Glomerular visceral epithelial cell (primary cell): ENCODE measurements around the gene EEA1.

Source experiments
- DNase-seq: peaks from one replicate; pipeline ENCODE4 v3.0.0-alpha.2; 2016; ENCODE audit errors: extremely low spot score

The EEA1 gene

DNA sequence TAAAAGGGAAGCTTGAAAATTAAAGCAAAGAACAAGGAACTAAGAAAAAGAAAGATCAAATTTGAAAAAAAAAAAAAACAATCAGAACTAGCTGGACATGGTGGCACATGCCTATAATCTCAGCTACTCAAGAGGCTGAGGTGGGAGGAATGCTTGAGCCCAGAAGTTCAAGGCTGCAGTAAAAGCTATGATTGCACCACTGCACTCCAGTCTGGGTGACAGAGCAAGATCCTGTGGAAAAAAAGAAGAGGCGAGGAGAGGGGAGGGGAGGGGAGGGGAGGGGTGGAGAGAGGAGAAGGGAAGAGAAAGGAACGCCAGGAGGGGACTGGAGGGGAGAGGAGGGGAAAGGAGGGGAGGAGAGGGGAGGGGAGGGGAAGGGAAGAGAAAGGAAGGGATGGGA lies 43.0 kb downstream of the EEA1 start:
- no peak for DNase-seq

DNA sequence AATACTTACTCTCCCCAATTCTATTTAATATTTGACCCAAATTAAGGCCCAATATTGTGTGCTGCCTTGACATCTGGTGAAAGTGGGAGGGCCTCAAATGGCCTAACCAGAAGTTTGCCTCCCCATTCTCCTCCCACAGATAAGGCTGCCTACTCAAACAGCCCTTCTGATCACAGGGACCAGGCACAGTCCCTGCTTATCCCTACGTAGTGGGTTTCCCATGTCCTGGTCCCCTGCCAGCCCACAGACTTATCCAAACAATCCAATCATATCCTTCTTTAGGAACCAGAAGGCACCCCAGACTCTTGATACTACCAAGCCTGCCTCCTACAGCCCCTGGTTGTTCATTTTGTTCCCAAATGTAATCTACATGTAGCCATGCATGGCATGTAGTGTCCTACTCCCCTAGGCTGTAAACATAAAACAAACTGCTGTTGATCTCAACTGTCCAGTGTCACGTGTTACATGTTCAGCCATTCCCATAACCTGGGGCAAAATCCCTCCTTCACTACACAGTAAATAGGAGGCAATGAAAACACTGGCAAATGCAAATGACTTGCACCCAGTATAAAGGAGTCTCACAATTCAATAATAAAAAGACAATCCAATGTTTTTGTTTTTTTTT lies 49.3 kb downstream of the EEA1 start:
- no peak for DNase-seq

DNA sequence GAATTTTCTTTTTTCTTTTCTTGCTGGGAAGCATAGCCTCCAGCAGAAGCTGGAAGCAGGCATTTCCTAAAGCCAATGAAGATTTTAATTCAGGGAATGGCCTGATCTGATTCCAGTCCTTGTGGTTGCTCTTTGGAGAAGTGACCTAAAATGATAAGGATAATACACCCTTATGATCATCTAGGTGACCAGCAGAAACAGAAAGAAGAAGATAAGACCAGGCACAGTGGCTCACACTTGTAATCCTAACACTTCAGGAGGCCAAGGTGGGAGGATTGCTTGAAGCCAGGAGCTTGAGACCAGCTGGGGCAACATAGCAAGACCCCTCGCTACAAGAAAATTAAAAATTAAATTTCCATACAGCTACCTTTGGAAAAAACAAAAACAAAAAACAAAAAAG lies 51.2 kb downstream of the EEA1 start:
- DNase-seq: no peak

DNA sequence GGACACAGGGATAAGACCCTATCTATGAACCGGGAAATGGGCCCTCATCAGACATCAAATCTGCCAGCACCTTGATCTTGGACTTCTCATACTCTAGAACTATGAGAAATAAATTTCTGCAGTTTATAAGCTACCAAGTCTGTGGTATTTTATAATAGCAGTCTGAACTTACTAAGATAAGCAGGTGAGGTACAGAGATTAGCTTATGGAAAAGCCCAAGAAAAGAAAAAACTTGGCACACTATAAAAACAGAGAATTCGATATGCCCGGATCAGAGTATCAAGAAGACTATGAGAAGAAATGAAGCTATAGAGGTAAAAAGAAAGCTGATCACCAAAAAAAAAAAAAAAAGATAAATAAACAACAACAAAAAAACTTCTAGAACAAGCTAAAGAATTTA lies 52.6 kb downstream of the EEA1 start:
- DNase-seq: no peak

DNA sequence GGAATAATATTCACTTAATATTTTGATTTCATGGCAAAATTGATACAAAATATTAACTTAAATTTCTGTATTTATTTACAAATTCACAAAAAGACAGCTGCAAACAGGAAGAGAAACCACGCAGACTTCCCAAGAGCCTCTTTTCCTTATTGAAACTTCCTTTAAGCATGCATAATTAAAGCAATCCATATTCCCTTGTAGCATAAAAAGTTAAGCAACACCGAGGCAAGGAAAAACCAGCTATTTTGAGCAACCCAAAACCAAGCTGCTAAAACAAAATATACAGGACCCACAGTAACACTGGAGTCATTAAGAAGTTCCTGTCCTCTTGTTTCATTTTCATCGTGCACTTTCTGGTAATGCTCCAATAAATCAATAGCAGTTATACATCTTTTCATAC lies 58.0 kb downstream of the EEA1 start:
- no peak for DNase-seq

DNA sequence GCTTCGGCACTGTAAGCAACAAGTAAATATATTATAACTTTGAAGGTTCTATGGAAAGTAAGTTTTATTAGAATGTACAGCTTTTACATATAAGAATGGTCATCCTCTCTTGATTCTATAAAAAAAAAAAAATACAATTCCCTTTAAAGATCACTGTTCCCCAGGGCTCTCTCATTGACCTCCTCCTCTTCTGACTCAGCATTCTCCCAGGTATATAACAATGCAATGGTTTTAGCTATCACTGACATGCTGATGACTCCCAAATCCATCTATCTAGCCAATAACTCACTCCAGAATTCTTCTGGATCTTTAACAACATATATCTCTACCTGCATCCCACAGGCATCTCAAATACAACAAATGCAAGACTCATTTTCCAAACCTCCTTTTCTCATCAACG lies 62.7 kb downstream of the EEA1 start:
- DNase-seq: no peak

DNA sequence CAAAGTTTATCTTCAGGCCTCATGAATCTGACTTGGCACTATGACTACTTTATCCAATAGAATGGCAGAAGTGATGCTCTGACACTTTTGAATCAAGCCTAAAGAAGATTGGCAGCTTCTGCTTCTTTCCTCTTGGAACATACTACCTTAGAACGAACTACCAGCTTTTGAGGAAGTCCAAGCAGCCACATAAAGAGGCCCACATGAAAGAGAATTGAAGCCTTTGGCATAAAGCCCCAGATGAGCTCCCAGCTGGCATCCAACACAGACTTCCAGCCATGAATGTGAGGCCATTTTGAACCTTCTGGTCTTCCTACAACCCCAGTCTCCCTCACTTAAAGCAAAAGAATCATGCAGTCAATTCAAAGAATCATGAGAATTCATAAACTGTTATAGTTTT lies 65.8 kb downstream of the EEA1 start:
- DNase-seq: no peak

DNA sequence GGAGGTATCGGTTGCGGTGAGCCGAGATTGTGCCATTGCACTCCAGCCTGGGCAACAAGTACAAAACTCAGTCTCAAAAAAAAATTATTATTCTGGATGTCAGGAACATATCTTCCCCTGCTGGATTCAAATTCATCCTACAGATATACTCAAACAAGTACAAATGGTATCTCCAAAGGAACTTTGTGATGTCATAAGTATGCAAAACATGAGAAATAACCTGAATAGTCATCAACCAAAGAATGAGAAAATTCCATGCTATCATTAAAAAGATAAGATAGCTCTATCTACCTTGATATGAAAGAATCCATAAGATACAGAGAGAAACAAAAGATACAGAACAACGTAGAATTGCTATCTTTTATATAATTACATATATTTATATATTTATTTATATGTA lies 67.7 kb downstream of the EEA1 start:
- no peak for DNase-seq

GRCh38 chr12:92860521-92860920 lies 68.6 kb downstream of the EEA1 start:
- no peak for DNase-seq

DNA sequence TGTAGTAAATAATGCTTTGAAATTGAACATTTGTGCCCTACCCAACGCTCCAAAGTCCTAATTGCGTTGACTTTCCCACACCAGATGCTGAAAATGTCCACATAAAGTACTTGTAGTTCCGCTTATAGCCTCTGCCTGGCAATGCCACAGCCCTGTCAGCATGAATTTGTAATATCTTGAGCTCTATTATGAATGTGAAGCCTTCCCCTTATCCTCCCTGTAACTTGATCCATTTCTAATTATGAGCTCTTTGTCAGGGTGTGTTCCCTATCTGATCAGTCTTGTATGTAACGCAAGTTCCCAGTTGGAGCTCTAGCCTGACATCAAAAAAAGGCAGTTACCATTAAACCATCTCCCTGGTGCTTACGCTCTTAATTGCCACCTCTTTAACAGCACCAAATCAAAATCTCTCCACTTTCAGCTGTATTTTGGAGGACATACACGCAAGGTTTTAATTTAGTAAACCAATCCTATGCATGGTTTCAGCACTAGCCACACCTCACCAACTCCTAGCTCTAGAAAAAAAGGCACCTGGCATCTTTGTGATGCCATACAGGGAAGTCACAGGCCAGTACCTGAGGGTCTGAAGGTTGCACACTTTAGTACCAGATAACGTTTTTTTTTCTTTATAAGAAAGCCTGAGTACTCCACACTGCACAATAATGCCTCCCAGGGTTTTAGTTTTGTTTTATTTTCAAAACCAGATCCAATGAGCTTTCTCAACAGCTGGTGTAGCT lies 69.3 kb downstream of the EEA1 start:
- DNase-seq: no peak

DNA sequence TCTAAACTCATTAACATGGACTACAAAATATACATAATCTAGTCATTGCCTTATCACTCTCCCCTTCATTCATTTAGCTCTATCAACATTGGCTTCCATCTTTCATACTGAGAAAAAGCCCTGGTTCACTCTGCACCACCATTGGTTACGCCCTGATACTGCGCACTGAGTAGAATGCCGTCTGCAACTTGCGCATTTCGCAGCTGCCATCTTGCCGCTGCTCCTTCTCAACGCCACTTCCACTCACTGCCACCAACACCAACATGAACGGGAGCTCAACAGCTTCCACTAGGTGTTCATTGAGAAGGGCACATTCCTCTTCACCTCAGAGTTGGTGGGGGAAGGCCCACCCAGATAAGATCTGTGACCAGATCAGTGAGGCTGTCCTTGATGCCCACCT lies 71.3 kb downstream of the EEA1 start:
- DNase-seq: no peak

- DNase-seq: peak; percentile 3
Measured at GRCh38 chr12:92854344-92854743, 74.8 kb downstream of the EEA1 start.

DNA sequence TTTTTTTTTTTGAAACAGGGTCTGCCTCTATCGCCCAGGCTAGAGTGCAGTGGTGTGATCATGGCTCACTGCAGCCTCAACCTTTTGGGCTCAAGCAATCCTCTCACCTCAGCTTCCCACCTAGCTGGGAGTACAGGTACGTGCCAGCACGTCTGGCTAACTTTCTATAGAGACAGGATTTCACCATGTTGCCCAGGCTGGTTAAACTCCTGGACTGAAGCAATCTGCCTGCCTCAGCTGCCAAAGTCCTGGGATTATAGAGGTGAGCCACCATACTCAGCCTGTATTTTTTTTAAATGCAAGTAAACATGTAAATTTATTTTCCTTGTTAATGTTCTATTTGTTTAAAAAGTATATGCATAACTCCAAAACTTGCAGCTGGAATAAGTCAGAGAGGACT lies 80.4 kb downstream of the EEA1 start:
- DNase-seq: no peak

GRCh38 chr12:92847368-92847767 lies 81.7 kb downstream of the EEA1 start:
- no peak for DNase-seq

GRCh38 chr12:92845329-92845728 lies 83.8 kb downstream of the EEA1 start:
- DNase-seq: no peak

DNA sequence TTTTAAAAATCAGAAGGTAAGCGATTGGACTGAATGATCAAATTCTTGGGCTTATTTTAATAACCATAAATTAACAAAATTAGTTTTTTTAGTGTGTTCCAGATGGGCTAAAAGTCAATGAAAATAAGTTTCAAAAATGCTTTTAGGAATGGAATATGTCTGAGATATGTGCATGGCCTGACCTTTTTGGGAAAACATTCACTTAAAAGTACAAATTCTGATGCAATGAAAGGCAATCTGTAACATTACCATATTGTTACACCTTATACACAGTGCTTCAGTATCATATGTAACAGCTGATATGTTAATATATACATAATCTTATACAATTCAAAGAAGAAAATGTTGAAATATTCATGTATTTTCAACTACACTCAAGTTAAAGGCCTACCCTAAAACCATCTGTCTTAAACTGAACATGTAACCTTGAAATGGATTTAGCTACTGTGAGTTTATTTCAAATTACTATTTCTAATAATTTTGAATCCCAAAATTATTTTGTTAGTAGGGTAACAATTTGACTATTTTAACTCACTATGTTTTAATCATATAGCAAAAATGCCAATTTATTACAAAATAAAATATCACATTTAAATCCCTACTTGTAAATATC lies 84.8 kb downstream of the EEA1 start:
- no peak for DNase-seq

DNA sequence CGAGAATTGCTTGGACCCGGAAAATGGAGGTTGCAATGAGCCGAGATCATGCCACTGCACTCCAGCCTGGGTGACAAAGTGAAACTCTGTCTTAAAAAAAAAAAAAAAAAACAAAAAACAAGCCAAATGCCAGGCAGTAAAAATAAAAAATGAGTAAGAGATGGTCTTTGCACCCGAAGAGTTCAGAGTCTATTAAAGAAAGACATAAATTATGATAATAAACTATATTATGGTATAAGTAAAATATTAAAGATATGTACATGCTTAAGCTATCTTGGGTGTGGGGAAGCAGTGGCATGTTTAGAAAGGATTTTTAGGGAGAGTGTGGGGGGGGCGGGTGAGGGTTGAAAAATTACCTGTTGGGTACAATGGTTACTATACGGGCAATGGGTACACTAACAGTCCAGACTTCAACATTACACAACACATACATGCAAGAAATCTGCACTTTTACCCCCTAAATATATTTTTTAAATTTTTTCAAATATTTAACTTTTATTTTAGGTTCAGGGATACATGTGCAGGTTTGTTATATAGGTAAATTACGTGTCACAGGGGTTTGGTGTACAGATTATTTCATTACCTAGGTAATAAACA lies 99.3 kb downstream of the EEA1 start:
- no peak for DNase-seq

- no peak for DNase-seq
Measured at GRCh38 chr12:92828565-92828964, 100.5 kb downstream of the EEA1 start.

GRCh38 chr12:92827836-92828431 lies 101.2 kb downstream of the EEA1 start:
- DNase-seq: peak; percentile 28

DNA sequence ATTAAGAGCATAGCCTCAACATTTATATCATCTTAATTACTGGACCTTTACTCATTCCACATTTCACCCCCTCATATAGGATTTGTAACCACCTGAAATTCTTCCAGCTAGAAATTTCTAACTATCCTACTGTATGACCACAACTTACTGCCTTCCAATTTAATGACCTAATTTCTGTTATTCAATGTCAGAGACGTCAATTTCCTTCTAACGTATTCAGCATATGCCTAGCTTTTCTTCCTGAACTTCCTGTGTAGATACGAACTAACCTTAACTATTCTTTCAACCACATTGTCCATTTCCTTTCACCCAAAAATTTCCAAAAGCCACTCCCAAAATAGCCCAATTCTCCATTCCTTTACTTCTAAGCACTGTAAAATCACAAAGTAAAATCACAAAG lies 108.0 kb downstream of the EEA1 start:
- no peak for DNase-seq

DNA sequence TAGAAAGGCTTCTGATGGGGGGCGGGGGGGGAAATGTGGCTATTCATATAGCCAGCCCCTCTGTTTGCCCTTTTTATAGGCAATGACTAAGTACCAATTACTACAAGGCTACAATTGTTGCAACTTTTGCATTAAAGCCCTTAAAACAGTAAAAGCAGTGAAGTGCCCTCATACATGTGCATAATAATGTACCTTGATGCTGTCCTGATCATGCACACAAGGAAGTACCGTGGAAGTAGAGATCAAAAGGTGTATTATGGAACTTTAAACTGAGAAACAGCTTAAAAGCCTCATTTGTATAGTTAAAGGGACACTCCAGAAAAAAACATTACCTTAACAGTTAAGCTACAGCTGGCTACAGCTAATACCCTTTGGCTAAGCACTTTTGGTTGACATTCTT lies 114.5 kb downstream of the EEA1 start:
- DNase-seq: no peak

GRCh38 chr12:92810370-92810769 lies 118.7 kb downstream of the EEA1 start:
- DNase-seq: no peak

DNA sequence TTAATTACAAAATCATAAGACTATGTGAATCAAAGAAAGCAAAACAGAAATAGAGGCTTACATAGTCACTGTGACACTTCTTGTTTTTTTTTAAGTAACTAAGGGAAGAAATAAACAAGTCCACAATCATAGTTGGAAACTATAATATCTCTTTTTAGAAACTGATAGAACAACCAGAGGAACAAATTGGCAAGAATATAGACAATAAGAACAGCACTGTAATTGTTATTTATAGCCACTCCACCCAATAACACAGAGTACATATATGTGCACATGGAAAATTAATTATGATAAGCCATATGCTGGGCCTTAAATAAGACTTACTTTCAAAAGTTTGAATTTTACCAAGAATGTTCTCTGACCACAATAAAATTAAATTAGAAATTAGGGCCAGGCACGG lies 125.2 kb downstream of the EEA1 start:
- DNase-seq: no peak
